Measurements from ENCODE around the gene SNAPC2. TPM values are rescaled to one million over a fixed set of nuclear protein-coding genes. Genes with fewer than 3 reads are reported as not detected.

Gene SNAPC2
- total and polyA plus RNA-seq, 2 of the 13 experiments (the other 11 are each of a cell fraction or from before 2014, with no cell fraction given), result 10.2 to 12.7 TPM

GRCh38 chr19:7904074-7905020, 15.8 kb upstream of the SNAPC2 start (continued):
- TF ChIP-seq ZNF558 (CRISPR knock-in tag; IDR thresholded peaks at IDR 0.05; ENCODE audit: borderline replicate concordance) (0 out of 2 replicates have a peak, but pooled peaks have one; percentile 42), ZNF550 (CRISPR knock-in tag; IDR thresholded peaks at IDR 0.05; ENCODE audit: borderline replicate concordance) (no peak), RERE (CRISPR knock-in tag; IDR thresholded peaks at IDR 0.05; ENCODE audit: low read depth) (no peak), ZBTB10 (CRISPR knock-in tag; IDR thresholded peaks at IDR 0.05; ENCODE audit: borderline replicate concordance) (0 out of 2 replicates have a peak, but pooled peaks have one; percentile 24), RFXANK (CRISPR knock-in tag; IDR thresholded peaks at IDR 0.05) (no peak), ZNF543 (CRISPR knock-in tag; IDR thresholded peaks at IDR 0.05) (no peak), GLI4 (CRISPR knock-in tag; IDR thresholded peaks at IDR 0.05; ENCODE audit: borderline replicate concordance) (no peak), ZNF816 (CRISPR knock-in tag; IDR thresholded peaks at IDR 0.05; ENCODE audit: borderline replicate concordance) (no peak), ZNF276 (CRISPR knock-in tag; IDR thresholded peaks at IDR 0.05; ENCODE audit: low read depth) (no peak), PRDM15 (CRISPR knock-in tag; IDR thresholded peaks at IDR 0.05) (no peak), SSRP1 (CRISPR knock-in tag; IDR thresholded peaks at IDR 0.05) (no peak), ADNP (CRISPR knock-in tag; IDR thresholded peaks at IDR 0.05) (no peak), ZNF772 (CRISPR knock-in tag; IDR thresholded peaks at IDR 0.05) (no peak), FOXK2 (IDR thresholded peaks at IDR 0.05) (no peak), NFYB (CRISPR knock-in tag; IDR thresholded peaks at IDR 0.05) (no peak)
